Breast epithelium (tissue), 3 donors: ENCODE measurements around the gene PHTF2.

Experiments used
- POLR2AphosphoS5 ChIP-seq, 3 donors: sonication (generic); formaldehyde crosslinking; IDR thresholded peaks; one replicate each; pipeline ENCODE4 v1.6.1; 2017; ENCODE audit warnings: antibody characterized with exemption in 3 of 3
- TF ChIP-seq, protein P1 (sequence below), 3 donors: fragments of 450-650 bp; IDR thresholded peaks; one replicate each; pipeline ENCODE4 v1.5.1; 2016 to 2017; ENCODE audit warnings: antibody characterized with exemption in 3 of 3, mild to moderate bottlenecking in 3 of 3, moderate library complexity in 3 of 3

- TF ChIP-seq POLR2AphosphoS5 (IDR thresholded peaks at IDR 0.05), result no peak
- TF ChIP-seq, protein P1, sequence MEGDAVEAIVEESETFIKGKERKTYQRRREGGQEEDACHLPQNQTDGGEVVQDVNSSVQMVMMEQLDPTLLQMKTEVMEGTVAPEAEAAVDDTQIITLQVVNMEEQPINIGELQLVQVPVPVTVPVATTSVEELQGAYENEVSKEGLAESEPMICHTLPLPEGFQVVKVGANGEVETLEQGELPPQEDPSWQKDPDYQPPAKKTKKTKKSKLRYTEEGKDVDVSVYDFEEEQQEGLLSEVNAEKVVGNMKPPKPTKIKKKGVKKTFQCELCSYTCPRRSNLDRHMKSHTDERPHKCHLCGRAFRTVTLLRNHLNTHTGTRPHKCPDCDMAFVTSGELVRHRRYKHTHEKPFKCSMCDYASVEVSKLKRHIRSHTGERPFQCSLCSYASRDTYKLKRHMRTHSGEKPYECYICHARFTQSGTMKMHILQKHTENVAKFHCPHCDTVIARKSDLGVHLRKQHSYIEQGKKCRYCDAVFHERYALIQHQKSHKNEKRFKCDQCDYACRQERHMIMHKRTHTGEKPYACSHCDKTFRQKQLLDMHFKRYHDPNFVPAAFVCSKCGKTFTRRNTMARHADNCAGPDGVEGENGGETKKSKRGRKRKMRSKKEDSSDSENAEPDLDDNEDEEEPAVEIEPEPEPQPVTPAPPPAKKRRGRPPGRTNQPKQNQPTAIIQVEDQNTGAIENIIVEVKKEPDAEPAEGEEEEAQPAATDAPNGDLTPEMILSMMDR (IDR thresholded peaks at IDR 0.05), result no peak
Observed at GRCh38 chr7:77912293-77912692, 113.7 kb downstream of the PHTF2 start.
